ENCODE measurements around the gene ATP11C. TPM values are rescaled to one million over a fixed set of nuclear protein-coding genes. Genes with fewer than 3 reads are reported as not detected.

The ATP11C gene
- total RNA-seq, 2 experiments from 2014 or later, result 13.1 to 13.3 TPM

DNA sequence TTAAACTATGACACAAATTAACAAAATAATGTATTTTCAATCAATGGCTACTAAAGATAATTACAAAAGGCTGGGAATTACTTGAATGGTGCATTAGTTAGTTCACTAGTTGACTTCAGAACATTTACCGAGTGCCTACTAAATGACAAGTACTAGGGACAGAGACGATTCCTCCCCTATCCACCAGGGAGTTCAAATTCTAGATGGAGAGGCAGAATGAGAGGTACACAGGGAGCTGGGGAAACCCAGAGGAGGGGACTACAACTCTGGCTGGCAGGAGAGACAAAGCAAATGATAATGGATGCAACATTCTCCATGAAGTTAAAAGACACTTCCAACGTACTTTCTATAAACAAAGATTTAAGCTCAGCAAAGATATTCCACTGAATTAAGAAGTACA, 181.8 kb downstream of the ATP11C start:
- Mint-ChIP-seq H3K27me3 (no peaks in the 10 kb centered on the region), H3K9me3 (ENCODE audit: low read depth) (peaks cover 5% of the 10 kb centered on the region), H3K4me3 (no peak overlapping the region), H3K4me1 (no peaks in the 10 kb centered on the region), H3K36me3 (peaks cover 37% of the 10 kb centered on the region), H3K27ac (no peak overlapping the region)
- no peak for DNase-seq
- CTCF ChIA-PET, result no interaction called here
- ATAC-seq, result no peak

DNA sequence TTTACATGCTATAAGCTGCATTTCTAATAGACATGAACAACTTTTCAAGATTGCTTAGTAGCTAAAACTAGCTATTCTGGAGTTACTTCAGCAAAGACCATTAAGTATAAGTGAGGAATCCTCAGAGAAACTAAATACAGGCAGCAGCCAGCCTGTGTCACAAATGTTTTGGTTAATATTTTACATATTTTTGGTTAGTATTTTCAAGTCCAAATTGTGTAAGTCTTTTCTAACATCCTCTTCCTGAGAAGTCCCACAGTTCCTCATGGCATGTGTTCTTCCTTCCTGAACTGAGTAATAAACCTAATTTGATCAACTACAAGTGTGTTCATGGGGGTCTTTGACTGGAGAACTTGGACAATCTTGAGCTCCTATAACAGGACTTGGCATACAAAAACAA, 182.5 kb downstream of the ATP11C start:
- DNase-seq, result no peak
- H3K9me3 Mint-ChIP-seq (ENCODE audit: low read depth), result peaks cover 5% of the 10 kb centered on the region
- peaks cover 32% of the 10 kb centered on the region for H3K36me3 Mint-ChIP-seq
- H3K27me3 Mint-ChIP-seq, result no peaks in the 10 kb centered on the region
- CTCF ChIA-PET, result no interaction called here
- H3K27ac Mint-ChIP-seq, result no peak overlapping the region
- no peak overlapping the region for H3K4me3 Mint-ChIP-seq
- no peaks in the 10 kb centered on the region for H3K4me1 Mint-ChIP-seq
- ATAC-seq, result no peak

DNA sequence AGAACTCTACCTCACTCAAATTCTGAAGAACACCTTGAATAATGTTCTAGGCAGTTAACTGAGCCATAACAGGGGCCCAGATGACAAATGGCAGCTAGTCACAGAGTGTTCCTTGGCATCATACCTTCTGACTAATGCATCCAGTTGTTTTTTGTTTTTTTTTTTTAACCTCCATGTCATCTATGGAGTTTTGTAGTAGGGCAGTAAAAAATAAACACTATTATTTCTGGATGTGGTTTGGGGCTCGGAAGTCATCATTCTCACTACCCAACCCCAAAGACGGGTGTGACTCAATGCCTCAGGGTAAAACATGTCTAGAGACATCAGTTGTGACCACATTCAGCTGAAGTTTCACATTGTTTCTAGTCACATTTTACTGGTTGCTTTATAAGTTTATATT, 193.7 kb downstream of the ATP11C start:
- ATAC-seq (peak; percentile 95), DNase-seq (peak; percentile 66)
- Mint-ChIP-seq H3K4me1 (peaks cover 20% of the 10 kb centered on the region), H3K36me3 (peaks cover 17% of the 10 kb centered on the region), H3K4me3 (no peak overlapping the region), H3K9me3 (ENCODE audit: low read depth) (no peaks in the 10 kb centered on the region), H3K27me3 (no peaks in the 10 kb centered on the region), H3K27ac (peak overlapping the region; percentile 68)
- CTCF ChIA-PET, result interaction anchor here (1.2 kb wide), 1 partner anchor 38 kb away, joined by 3 read pairs; no protein-coding TSS in a partner anchor

DNA sequence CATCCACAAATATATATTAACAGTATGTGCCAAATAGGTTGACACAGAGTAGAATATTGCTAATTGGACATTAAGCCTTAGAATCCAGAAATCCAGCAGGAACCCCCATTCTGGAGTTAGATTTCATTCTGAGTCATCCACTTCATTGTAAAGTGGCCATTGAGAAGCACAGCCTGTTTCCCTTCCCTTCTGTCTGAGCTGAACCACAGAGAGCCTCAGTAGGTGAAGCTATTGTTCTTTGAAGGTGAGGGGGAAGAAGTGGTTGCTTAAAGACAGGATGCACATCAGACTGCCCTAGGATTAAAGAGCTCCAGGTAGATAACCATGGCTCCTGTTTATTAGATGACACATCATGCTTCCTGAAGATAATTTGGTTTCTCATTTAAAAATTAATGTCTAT, 194.3 kb downstream of the ATP11C start:
- CTCF ChIA-PET, result interaction anchor here (1.2 kb wide), 1 partner anchor 39 kb away, joined by 3 read pairs; no protein-coding TSS in a partner anchor
- Mint-ChIP-seq H3K4me3 (no peak overlapping the region), H3K27me3 (no peaks in the 10 kb centered on the region)

DNA sequence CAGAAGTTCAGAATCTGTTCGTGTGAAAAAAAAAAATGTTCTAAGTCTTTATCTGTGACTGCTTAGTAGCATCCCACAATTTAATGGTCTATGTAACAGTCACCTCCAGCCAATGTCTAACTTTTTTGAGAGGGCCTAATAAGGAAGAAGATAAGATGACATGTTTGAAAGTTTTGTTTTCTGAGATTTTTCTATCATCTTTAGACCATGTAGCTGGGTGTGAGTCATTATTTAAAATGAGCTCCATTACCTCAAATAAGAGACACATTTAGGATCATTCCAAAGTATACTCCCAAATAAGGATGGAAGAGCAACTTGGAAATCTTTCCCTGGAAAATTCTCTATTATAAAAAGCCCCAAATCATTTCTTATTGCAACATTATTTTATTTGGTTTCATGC, 196.7 kb downstream of the ATP11C start:
- DNase-seq (no peak), ATAC-seq (no peak)
- Mint-ChIP-seq H3K36me3 (peaks cover 25% of the 10 kb centered on the region), H3K27ac (no peak overlapping the region), H3K27me3 (no peaks in the 10 kb centered on the region), H3K9me3 (ENCODE audit: low read depth) (no peaks in the 10 kb centered on the region), H3K4me1 (peaks cover 20% of the 10 kb centered on the region), H3K4me3 (no peak overlapping the region)
- CTCF ChIA-PET, result no interaction called here

More for the DNA sequence above, 194.3 kb downstream of the ATP11C start:
- peaks cover 19% of the 10 kb centered on the region for H3K36me3 Mint-ChIP-seq
- no peaks in the 10 kb centered on the region for H3K9me3 Mint-ChIP-seq (ENCODE audit: low read depth)
- ATAC-seq (no peak), DNase-seq (no peak)
- H3K4me1 Mint-ChIP-seq, result peaks cover 20% of the 10 kb centered on the region
- peak overlapping the region; percentile 68 for H3K27ac Mint-ChIP-seq

DNA sequence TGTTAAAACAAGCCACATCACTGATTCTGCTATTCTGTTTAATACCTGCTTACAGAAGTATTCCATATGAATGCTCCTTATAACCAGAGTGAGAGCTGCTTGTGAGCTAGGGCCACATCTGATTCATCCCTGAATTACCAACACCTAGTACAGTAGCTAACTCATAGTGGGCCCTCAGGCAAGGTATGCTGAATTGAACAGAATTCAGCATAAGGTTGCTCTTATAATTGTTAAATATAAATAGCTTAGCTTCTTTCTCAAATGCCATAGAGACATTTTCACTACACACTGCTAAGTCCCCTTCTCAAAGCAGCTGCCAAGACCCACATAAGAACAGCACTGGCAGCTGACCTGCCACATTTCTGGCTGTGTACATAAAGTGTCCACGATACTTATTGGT, 197.9 kb downstream of the ATP11C start:
- H3K27ac Mint-ChIP-seq, result no peak overlapping the region
- no peaks in the 10 kb centered on the region for H3K27me3 Mint-ChIP-seq
- peaks cover 20% of the 10 kb centered on the region for H3K36me3 Mint-ChIP-seq
- DNase-seq (no peak), ATAC-seq (no peak)
- H3K9me3 Mint-ChIP-seq (ENCODE audit: low read depth), result no peaks in the 10 kb centered on the region
- no peak overlapping the region for H3K4me3 Mint-ChIP-seq
- CTCF ChIA-PET, result no interaction called here
- peaks cover 12% of the 10 kb centered on the region for H3K4me1 Mint-ChIP-seq

DNA sequence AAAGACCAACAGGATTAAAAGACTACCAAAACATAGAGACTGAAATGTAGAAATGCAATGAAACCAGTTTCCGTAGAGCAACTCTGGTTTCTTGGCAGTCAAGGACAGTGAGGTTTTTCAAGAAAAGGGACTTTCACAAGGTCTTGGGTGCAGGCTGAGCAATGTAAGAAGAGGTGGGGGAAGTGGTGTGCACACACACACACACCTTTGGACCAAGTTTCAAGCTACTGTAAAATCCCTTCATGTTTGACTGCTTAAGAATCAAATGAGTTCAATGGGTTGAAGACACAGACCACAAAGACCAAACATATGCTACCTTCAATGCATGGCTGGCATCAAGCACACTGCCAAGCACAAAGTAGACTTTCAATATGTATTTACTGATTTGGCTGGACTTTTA, 207.1 kb downstream of the ATP11C start:
- no peaks in the 10 kb centered on the region for H3K27me3 Mint-ChIP-seq
- CTCF ChIA-PET, result no interaction called here
- DNase-seq, result no peak
- no peak for ATAC-seq
- no peaks in the 10 kb centered on the region for H3K9me3 Mint-ChIP-seq (ENCODE audit: low read depth)
- H3K36me3 Mint-ChIP-seq, result peaks cover 3% of the 10 kb centered on the region
- H3K4me3 Mint-ChIP-seq, result no peak overlapping the region
- no peak overlapping the region for H3K27ac Mint-ChIP-seq
- peaks cover 3% of the 10 kb centered on the region for H3K4me1 Mint-ChIP-seq

DNA sequence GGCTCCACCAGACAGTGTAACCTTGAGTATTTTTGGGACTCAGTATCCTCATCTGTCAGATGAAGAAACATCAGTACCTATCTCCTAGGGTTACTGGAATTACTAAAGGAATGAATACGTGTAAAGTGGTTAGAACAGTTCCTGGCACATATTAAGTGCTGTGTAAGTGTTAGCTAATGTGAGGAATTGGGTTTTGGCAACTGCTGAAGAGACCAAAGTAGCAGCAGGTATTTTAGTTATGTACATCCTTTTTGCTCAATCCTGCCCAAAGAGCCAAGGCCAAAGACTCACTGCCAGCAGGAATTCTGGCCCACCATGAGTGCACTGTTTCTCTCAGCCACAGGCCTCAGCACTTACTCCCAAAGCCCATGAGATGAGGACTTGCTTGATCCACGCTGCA, 208.2 kb downstream of the ATP11C start:
- ATAC-seq (no peak), DNase-seq (no peak)
- H3K9me3 Mint-ChIP-seq (ENCODE audit: low read depth), result no peaks in the 10 kb centered on the region
- no peak overlapping the region for H3K4me3 Mint-ChIP-seq
- peaks cover 1% of the 10 kb centered on the region for H3K36me3 Mint-ChIP-seq
- H3K4me1 Mint-ChIP-seq, result peaks cover 3% of the 10 kb centered on the region
- H3K27ac Mint-ChIP-seq, result no peak overlapping the region
- CTCF ChIA-PET, result no interaction called here
- no peaks in the 10 kb centered on the region for H3K27me3 Mint-ChIP-seq

DNA sequence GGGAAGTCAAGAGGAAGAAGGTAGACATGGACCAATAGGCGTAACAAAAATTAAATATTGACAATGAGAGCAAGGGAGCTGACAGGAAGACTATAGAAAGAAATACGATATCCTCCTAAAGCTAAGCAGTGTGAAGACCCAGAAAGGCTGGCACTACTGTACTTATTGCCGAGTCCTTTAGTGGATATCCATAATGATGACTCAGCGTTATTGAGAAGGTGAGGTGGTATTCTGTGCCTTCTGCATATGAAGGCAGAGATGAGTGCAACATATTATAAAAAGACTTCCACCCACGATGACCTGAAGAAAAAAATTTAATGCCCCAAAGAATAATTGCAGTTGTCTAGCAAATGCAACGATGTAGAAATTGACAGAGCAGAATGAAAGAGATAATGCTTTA, 211.9 kb downstream of the ATP11C start:
- ATAC-seq (no peak), DNase-seq (no peak)

DNA sequence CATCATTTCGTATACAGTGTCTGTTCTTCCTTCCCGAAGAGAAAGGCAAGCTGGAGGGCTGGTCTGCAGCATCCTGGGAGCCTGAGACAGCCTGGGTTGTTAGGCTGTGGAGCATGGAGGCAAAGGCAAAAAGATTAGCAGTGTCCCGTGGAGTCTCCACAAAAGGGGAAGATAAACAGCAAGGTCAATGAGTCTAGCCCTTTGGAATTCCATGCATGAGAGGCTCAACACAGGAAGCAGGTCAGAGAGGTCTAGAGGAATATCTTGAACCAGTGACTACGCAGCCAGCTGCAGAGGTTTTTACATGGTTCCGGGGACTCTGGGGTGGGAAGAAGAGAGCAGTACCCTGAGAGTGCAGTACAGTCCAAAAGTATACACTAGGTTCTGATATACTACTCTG, 212.7 kb downstream of the ATP11C start:
- Mint-ChIP-seq H3K36me3 (no peaks in the 10 kb centered on the region), H3K4me1 (no peaks in the 10 kb centered on the region), H3K27ac (no peak overlapping the region), H3K27me3 (no peaks in the 10 kb centered on the region), H3K4me3 (no peak overlapping the region), H3K9me3 (ENCODE audit: low read depth) (no peaks in the 10 kb centered on the region)
- DNase-seq (no peak), ATAC-seq (no peak)
- CTCF ChIA-PET, result no interaction called here

More for the DNA sequence above, 211.9 kb downstream of the ATP11C start:
- CTCF ChIA-PET, result no interaction called here
- H3K4me3 Mint-ChIP-seq, result no peak overlapping the region
- H3K9me3 Mint-ChIP-seq (ENCODE audit: low read depth), result no peaks in the 10 kb centered on the region
- H3K27ac Mint-ChIP-seq, result no peak overlapping the region
- peaks cover under 1% of the 10 kb centered on the region for H3K36me3 Mint-ChIP-seq
- peaks cover 3% of the 10 kb centered on the region for H3K4me1 Mint-ChIP-seq
- no peaks in the 10 kb centered on the region for H3K27me3 Mint-ChIP-seq

DNA sequence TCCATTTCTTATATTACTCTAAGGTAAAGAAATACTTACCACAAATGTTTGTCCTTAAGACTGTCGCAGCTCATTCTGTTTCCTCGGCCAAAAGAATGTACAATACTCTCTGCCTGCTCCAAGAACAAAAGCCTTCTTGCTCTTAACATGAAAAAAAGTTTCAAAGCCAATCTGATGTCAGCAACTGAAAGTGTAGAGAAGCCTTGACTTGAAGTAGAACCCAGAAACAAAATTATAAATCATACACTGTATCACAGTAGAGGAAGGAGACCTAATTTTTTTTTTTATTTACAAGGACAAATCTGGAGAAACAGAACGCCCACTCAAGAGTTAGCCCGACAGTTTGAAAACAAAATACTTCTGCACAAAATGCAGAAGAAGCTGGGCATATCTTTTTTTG, 224.8 kb downstream of the ATP11C start, which contains the start of gene MCF2:
Gene MCF2 (minus strand): TSS at position 101 of the 400 bp plus-strand sequence. CDS start 56,423 bp downstream, outside the sequence.
- no peak within 1 kb of the TSS for H3K4me3 Mint-ChIP-seq
- no peak within 1 kb of the TSS for H3K27ac Mint-ChIP-seq
- CTCF ChIA-PET, result no interaction called here
- no peaks in the 10 kb centered on the region for H3K4me1 Mint-ChIP-seq
- ATAC-seq, result no peak
- no peaks in the 10 kb centered on the region for H3K36me3 Mint-ChIP-seq
- DNase-seq, result no peak
- H3K9me3 Mint-ChIP-seq (ENCODE audit: low read depth), result no peaks in the 10 kb centered on the region
- H3K27me3 Mint-ChIP-seq, result no peaks in the 10 kb centered on the region

DNA sequence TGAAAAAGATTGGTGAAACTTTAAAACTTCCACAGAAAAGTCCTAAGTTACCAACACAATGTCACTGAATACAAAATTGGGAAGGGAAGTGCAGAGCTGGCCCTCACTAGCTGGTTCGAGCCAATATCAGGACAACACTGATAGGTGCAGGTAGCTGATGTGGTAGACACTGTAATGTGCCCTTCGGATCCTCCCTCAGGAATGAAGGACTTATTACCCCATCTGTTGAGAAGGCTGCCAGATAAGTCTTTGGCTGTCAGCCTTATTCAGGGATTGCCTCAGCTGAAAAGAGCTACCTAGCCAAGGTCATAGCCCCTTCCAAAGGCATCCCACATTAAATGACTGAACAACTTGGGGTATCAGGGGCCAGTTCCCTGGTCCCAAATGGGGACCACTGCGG, 230.2 kb downstream of the ATP11C start:
- H3K36me3 Mint-ChIP-seq, result no peaks in the 10 kb centered on the region

DNA sequence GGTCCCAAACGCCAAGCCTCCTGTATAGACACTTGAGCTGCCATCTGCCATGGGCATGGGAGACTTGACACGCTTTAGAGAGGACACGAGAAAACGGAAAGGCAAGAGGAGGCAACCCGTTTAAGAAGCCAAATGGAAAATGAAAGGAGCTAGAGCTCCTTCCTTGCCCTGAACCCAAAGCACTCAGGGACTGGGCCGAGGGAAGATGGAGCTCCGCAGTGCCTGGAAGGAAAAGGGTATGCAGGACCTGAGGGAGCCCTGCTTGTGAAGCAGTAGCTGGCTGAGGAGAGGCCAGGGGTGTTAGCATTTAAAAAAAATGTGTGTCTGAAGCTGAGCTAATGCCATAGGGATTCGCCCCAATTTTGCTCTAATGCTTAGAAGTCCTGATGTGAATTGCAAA, 239.9 kb downstream of the ATP11C start:
- no peak overlapping the region for H3K4me3 Mint-ChIP-seq
- H3K36me3 Mint-ChIP-seq, result peaks cover 2% of the 10 kb centered on the region
- H3K27me3 Mint-ChIP-seq, result peaks cover 20% of the 10 kb centered on the region
- CTCF ChIA-PET, result no interaction called here
- H3K9me3 Mint-ChIP-seq (ENCODE audit: low read depth), result no peaks in the 10 kb centered on the region
- ATAC-seq, result no peak
- H3K27ac Mint-ChIP-seq, result no peak overlapping the region
- peaks cover 4% of the 10 kb centered on the region for H3K4me1 Mint-ChIP-seq
- DNase-seq, result no peak

More for the DNA sequence above, 230.2 kb downstream of the ATP11C start:
- Mint-ChIP-seq H3K27me3 (no peaks in the 10 kb centered on the region), H3K4me1 (no peaks in the 10 kb centered on the region), H3K27ac (no peak overlapping the region), H3K9me3 (ENCODE audit: low read depth) (no peaks in the 10 kb centered on the region), H3K4me3 (no peak overlapping the region)
- CTCF ChIA-PET, result no interaction called here
- DNase-seq, result no peak
- ATAC-seq, result no peak

DNA sequence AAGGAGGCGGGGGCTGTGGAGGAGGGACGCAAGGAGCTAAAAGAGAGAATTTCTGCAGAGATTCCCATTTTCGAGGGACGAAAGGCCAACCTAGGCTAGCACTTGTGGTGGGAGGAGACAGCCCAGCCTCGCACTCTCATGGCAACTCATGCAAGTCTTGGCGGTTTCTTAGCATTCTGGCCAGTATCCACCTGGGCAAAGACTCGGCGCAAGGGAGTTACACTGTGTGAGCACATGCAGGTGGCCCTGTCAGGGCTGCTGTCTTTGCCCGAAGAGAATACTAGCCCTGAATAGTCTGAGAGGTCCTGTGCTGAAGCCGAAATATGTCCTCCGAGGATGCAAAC, 240.4 kb downstream of the ATP11C start:
- H3K4me1 Mint-ChIP-seq, result peaks cover 4% of the 10 kb centered on the region
- no peak overlapping the region for H3K4me3 Mint-ChIP-seq
- H3K27ac Mint-ChIP-seq, result no peak overlapping the region
- no peaks in the 10 kb centered on the region for H3K9me3 Mint-ChIP-seq (ENCODE audit: low read depth)
- peaks cover 2% of the 10 kb centered on the region for H3K36me3 Mint-ChIP-seq
- peaks cover 20% of the 10 kb centered on the region for H3K27me3 Mint-ChIP-seq
- no peak for DNase-seq
- no peak for ATAC-seq
- CTCF ChIA-PET, result no interaction called here
